Forelimb muscle (tissue), 1 donor: ENCODE measurements around the gene TRIB2. TPM values are rescaled to one million over a fixed set of nuclear protein-coding genes. Genes with fewer than 3 reads are reported as not detected.

Experiments used
- DNase-seq: peaks from one replicate; pipeline ENCODE4 v3.0.0-alpha.2; 2013; ENCODE audit warnings: low read depth
- polyA plus RNA-seq: library from polyadenylated mRNA; unstranded; fragments of 120-200 nt; gene quantifications from one replicate; pipeline ENCODE4 v1.2.1, GENCODE V29; 2013; ENCODE audit not compliant: insufficient read length

Gene TRIB2
- polyA plus RNA-seq, 1 donor: 44.6 TPM

- DNase-seq: peak; percentile 77
Measured at GRCh38 chr2:12776521-12776961, 59.8 kb downstream of the TRIB2 start.

DNA sequence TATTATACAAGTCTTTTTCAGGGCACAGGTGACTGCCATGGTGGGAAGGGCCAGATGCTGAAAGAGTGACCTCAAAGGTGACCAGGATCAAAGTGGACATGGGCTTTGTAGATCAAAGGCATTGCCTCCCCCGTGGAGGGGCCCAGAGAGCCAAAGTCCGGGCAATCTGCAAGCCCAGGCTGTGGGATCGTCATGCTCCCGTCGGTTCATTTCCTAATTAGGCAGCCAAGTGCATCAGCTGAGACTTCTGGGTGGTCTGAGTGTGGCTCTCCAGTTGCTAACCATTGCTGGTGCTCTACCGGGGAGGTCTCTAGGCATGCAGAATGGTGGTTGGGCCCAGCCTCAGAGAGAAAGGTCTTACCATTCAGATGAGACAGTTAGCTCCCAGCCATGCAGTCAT, 61.6 kb downstream of the TRIB2 start:
- no peak for DNase-seq

- no peak for DNase-seq
Measured at GRCh38 chr2:12778811-12779579, 62.3 kb downstream of the TRIB2 start.

DNA sequence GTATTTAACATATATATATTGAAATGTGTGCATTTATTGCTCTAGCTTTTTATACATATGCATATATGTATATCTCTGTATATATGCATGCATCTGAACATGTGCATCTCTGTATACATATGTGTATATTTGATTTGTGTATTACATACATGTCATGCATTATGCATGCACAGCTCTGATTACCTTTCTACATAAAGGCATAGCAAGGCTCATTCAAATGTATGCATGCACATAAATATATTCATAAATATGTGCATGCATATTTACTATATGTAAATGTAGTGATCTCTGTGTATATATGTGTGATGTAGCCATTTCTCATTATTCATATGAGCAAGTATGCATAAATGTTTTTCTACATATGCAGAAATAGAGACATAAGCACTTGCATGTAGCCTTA, 64.6 kb downstream of the TRIB2 start:
- DNase-seq: no peak

DNA sequence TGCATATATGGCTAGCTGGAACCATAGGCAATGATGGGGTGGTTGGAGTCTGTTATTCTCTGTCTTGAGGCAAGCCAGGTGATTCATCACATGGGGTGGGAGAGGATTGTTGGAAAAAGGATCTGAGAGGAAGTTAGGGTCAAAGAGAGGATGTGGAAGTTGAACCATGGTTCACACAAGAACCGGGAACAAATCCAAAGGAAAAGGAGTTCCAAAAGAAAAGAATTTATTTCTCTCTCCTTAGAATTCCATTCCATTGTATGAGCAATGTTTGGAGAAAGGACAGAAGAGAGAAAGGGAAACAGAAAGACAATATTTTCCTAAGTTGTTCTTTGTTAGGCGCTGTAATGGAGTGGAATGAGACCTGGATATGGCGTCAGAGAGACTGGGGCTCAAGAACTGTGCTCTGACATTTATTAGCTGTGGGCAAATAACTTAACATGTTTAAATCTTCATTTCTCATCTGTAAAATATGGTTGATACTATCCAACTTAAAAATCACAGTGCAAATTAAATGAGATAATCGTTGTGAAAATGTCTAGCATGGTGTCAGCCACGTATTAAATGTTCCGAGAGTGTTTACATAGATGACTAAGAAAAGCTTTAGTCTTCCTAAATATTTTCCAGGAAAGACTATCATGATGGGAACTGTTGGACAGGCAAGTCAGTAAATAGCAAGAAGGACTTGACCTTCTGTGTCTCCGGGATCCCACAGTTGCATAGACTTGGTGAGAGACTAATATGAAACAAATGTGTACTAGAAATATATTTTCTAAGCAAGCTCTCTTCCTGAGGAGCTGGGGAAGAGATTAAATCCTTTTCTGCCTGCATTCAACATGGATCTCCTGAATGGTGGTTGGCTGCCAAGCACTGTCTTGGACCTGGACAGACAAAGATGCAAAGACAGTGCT, 71.4 kb downstream of the TRIB2 start:
- peak; percentile 80 for DNase-seq

GRCh38 chr2:12791906-12792305, 75.2 kb downstream of the TRIB2 start:
- DNase-seq: no peak
